ENCODE data around the gene FRMD3.
"Not testable (repeated sequence)": the region's sequence is repeated elsewhere in the genome, so short reads cannot be mapped to it uniquely, and the experiment has no call there.

FRMD3 gene

DNA sequence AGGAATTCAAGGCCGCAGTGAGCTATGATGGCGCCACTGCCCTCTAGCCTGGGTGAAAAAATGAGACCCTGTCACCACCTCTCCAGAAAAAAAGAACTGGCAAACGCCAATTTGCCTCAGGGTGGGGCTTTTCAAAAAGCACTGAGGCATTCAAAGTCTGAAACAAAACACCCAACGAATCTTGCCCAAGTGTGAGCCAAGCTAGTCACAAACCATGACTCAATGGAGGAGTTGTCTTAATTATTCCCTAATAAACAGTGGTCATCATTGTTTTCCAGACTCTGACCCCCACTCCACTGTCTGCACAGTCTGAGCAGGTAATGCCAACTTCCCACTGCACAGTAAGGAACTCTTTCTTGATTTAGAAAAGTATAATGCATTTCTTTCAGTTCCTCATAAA, 16.8 kb downstream of the FRMD3 start:
- no peak overlapping the region for H3K27ac ChIP-seq
- intact Hi-C loops (cut with DNase I; ENCODE audit: low total_unique reads): no loop called here
- H3K9me3 ChIP-seq: no peaks in the 10 kb centered on the region
- DNase-seq: no peak
- no peaks in the 10 kb centered on the region for H3K4me1 ChIP-seq
- H3K4me3 ChIP-seq: no peak overlapping the region
- no peaks in the 10 kb centered on the region for H3K27me3 ChIP-seq
- TF ChIP-seq, protein P1, sequence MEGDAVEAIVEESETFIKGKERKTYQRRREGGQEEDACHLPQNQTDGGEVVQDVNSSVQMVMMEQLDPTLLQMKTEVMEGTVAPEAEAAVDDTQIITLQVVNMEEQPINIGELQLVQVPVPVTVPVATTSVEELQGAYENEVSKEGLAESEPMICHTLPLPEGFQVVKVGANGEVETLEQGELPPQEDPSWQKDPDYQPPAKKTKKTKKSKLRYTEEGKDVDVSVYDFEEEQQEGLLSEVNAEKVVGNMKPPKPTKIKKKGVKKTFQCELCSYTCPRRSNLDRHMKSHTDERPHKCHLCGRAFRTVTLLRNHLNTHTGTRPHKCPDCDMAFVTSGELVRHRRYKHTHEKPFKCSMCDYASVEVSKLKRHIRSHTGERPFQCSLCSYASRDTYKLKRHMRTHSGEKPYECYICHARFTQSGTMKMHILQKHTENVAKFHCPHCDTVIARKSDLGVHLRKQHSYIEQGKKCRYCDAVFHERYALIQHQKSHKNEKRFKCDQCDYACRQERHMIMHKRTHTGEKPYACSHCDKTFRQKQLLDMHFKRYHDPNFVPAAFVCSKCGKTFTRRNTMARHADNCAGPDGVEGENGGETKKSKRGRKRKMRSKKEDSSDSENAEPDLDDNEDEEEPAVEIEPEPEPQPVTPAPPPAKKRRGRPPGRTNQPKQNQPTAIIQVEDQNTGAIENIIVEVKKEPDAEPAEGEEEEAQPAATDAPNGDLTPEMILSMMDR (IDR thresholded peaks at IDR 0.05): no peak
- no peaks in the 10 kb centered on the region for H3K36me3 ChIP-seq

DNA sequence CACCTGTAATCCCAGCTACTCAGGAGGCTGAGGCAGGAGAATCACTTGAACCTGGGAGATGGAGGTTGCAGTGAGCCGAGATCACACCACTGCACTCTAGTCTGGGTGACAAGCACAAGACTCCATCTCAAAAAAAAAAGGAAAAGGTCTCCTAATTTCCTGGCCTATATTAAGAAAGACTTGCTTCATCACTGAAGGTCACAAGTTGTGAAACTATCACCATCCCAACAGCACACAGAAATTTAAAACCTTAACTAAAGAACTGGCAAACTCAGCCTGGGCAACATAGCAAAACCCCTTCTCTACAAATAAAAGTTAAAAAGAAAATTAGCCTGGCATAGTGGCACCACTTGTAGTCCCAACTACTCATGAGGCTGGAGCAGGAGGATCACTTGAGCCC, 17.2 kb downstream of the FRMD3 start:
- Histone ChIP-seq H3K9me3 (no peaks in the 10 kb centered on the region), H3K4me1 (no peaks in the 10 kb centered on the region), H3K27me3 (no peaks in the 10 kb centered on the region), H3K27ac (no peak overlapping the region), H3K4me3 (no peak overlapping the region), H3K36me3 (no peaks in the 10 kb centered on the region)
- TF ChIP-seq, protein P1 (IDR thresholded peaks at IDR 0.05): no peak
- no peak for DNase-seq
- intact Hi-C loops (cut with DNase I; ENCODE audit: low total_unique reads): no loop called here

GRCh38 chr9:83520292-83520691, 17.9 kb downstream of the FRMD3 start:
- Histone ChIP-seq H3K27me3 (no peaks in the 10 kb centered on the region), H3K36me3 (no peaks in the 10 kb centered on the region), H3K27ac (no peak overlapping the region), H3K4me3 (no peak overlapping the region), H3K4me1 (no peaks in the 10 kb centered on the region), H3K9me3 (no peaks in the 10 kb centered on the region)
- no peak for DNase-seq
- TF ChIP-seq, protein P1 (IDR thresholded peaks at IDR 0.05): no peak
- intact Hi-C loops (cut with DNase I; ENCODE audit: low total_unique reads): no loop called here

GRCh38 chr9:83517980-83518379, 20.2 kb downstream of the FRMD3 start:
- DNase-seq; H3K27me3 ChIP-seq; H3K36me3 ChIP-seq; H3K4me1 ChIP-seq; H3K27ac ChIP-seq; intact Hi-C loops (cut with DNase I; ENCODE audit: low total_unique reads); H3K9me3 ChIP-seq; H3K4me3 ChIP-seq: not testable (repeated sequence)

GRCh38 chr9:83514767-83515166, 23.4 kb downstream of the FRMD3 start:
- H3K27ac ChIP-seq: no peak overlapping the region
- no peaks in the 10 kb centered on the region for H3K36me3 ChIP-seq
- H3K4me3 ChIP-seq: no peak overlapping the region
- H3K9me3 ChIP-seq: no peaks in the 10 kb centered on the region
- no peak for DNase-seq
- TF ChIP-seq, protein P1 (IDR thresholded peaks at IDR 0.05): no peak
- intact Hi-C loops (cut with DNase I; ENCODE audit: low total_unique reads): no loop called here
- H3K4me1 ChIP-seq: peaks cover 0 to under 1% (median 0%) of the 10 kb centered on the region in 4 donors
- H3K27me3 ChIP-seq: no peaks in the 10 kb centered on the region

DNA sequence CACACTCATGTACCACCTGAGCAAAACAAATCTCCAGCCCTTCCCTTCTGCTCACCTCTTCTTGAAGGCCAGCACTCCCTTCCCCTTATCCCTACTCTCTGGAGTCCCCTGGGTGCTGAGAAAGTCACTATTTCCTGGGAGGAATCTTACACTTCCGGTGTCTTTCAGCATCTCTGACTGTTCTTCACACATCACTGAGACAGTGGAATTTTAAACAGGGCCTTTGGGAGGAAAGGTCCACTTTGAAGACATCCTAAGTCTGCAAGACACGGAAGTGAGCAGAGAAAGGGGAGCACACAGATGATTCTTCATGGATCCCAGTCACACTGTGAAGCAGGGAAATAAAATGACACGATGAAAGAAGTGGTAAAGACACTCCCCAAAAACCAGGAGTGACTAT, 25.6 kb downstream of the FRMD3 start:
- TF ChIP-seq, protein P1 (IDR thresholded peaks at IDR 0.05): no peak
- peaks cover 0 to 7% (median 0%) of the 10 kb centered on the region in 4 donors for H3K4me1 ChIP-seq
- no peaks in the 10 kb centered on the region for H3K36me3 ChIP-seq
- no peak for DNase-seq
- H3K4me3 ChIP-seq: no peak overlapping the region
- intact Hi-C loops (cut with DNase I; ENCODE audit: low total_unique reads): no loop called here
- H3K27ac ChIP-seq: no peak overlapping the region
- H3K27me3 ChIP-seq: no peaks in the 10 kb centered on the region
- no peaks in the 10 kb centered on the region for H3K9me3 ChIP-seq
